Activated CD4-positive, CD25-positive, alpha-beta regulatory T cell treated with anti-CD3 and anti-CD28 coated beads, Interleukin-2, amount 50 U/mL, for 72 hours (primary cell): ENCODE data around the gene EXOC1.

ENCODE experiments used
- DNase-seq: peaks from one replicate; pipeline ENCODE4 v3.0.0; 2021

EXOC1 gene

DNA sequence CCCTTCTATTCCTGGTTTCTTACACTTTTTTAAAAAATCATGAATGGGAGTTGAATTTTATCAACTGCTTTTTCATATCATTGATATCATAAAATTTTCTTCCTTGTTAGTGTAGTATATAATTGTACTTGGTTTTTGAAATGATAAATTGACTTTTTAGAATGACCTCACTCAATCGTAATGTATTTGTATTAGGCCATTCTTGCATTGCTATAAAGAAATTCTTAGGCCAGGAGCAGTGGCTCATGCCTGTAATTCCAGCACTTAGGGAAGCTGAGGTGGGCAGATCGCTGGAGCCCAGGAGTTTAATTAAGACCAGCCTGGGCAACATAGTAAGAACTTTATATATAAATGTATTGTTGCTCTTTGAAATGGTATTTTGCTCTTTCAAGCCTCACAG is 6.3 kb downstream of the EXOC1 start:
- DNase-seq = no peak

DNA sequence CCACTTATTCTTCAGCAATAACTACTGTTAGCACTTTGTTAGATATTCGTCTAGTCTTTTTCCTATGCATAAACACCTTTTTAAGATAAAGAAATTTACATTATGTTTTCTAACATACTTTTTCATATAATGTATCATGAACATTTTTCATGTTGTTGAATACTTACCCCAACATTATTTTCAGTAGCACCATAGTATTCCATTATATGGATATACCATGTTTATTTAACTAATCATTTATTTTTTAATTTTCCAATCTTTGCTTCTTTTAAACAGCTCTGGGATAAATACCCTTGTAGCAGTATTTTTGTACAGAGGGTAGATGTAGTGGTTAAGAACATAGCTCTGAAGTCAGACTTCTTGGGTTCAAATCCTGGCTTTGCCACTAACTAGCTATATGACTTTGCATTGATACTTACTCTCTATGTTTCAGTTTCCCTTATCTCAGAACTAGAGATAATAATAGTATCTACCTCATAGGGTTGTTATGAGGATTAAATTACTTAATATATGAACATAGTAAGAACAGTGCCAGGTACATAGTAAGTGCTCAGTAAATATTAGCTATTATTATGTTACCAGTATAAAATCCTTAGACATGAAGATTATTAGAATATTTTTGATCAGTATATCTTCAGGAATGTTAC is 11.3 kb downstream of the EXOC1 start:
- DNase-seq = no peak

DNA sequence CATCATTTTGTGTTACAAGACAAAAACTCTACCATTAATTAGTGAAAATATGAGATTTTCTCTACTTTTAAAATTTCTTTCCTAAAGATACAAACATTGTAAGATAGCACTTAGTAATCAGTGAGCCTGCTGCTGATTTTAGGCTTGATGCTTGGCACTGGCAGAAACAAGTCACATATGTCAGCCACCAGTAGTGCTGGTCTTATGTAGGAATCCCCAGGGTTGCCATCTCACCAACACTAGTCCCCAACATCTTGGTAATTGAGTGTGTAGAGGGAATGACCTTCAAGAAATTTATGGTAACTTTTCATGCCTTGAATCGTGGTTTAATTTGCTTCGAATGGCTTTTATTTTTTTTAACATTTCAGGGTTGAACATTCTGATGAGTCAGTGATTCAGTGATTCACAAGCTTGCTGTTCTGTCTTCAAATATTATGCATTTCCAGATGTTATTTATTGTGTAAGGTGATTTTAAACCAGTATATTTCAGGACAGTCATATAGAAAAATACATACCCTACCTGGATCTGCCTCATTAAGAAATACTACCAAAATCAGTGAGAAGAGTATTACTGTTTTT is 11.9 kb downstream of the EXOC1 start:
- no peak for DNase-seq

DNA sequence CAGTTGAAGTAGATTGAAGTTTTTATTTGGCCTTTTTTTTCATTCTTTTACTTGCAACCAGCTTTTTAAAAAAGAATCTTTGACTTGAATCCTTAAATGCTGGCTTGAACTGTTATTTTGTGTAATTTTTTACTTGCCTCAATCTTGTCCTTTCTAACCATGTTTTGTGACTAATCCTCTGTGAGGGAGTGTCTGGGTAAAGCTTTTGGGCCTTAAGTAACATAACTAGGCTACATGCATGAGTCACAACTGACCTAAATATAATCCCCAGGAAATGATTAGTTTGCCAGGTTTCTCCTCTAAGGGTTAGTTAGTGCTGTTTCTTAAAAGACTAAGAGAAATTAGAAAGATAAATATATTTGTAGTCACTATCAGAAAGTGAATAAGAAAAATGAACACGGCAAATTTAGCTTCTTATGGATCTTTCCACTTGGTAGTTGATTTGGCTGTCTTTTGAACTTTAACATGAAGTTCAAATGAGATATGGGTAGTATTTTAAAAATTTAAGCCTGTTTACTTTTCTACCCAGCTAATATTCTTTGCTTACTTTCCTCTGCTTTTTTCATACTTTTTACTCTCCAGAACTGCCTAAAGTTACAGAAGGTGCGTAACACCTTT is 13.0 kb downstream of the EXOC1 start:
- DNase-seq = no peak

DNA sequence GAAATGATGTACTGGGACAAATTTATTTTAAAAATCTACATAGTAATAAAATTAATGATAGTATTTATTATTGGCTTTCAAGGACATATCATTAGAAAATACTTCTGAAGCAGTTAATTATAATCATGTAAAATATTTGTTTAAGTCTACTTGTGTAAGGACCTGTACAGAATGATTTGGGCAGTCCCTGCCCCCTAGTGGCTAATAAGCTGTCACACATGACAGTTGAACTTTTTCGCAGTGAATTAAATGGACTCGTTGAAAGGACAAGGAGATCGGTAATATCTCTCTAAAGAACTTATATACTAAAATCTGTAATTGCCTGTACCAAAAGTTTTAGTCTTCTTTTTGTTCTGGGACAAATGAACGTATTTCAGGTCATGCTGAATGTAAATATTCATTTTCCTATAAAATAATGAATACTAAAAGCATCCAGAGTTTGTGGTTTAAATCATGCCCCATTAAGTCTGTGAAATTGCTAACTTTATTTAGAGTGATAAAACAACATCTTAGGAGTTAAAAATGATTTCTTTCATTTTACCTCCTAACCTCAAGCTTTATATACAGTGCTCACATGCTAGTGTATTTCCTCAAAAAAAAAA is 13.6 kb downstream of the EXOC1 start:
- no peak for DNase-seq

DNA sequence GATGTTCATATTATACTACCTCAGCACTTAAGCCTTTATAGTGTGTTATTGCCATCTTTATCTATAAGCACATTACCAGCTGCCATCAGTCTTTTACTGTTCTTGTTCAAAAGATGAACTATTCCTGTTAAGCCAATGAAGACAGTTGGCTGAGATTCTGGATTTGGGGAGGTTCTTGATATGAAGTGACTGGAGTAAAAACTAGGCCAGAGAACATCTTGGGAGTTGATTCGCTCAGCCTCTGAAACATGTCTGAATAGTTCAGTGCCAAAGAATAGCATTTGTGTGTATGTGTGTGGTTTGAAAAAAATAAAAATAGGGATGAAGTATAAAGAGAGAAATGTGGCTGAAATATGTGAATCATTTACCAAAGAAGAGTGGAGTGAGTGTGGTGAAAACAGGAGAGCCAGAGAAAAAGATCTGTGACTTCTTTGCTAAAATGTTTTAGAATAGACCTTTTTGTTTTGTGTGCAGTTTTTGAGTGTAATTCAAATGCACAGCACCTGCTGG is 15.2 kb downstream of the EXOC1 start:
- no peak for DNase-seq

DNA sequence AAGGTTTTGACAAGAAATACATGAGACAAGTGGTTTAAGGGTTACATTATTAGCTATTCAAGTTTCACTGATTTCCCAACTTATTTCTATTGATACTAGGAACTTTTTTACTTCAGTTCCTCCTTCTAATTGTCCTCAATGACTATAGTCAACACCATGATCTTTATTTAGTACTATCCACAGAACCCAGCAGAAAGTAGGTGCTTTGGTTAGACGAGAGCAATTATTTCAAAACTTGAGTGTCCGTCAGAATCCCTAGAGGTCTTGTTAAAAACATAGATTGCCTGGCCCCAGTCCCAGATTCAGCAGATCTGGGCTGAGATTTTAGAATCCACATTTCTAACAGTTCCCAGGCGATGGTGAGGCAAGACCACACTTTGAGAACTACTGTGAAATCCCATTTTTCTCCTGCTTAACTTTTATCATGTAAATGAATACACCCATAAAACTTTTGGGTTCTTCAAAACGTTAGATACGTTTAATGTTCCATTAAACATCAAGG is 17.9 kb downstream of the EXOC1 start:
- no peak for DNase-seq

DNA sequence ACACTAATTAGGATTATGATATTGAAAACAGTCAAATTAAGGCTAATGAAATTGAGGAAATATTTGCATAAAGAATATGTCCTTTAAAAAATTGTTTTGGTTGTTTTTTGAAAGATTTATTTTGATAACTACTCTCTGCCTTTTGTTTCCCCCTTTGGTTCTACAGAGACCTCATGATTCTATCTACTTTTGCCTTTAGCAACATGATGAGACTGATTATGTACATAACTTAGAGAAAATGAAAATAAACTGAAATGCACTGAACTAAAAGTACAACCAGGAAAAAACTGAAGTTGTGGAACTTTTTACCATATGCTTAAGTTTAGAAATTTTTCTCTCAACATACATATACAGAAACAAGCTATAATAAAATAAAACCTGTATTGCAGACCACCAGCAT is 21.4 kb downstream of the EXOC1 start:
- DNase-seq = no peak

DNA sequence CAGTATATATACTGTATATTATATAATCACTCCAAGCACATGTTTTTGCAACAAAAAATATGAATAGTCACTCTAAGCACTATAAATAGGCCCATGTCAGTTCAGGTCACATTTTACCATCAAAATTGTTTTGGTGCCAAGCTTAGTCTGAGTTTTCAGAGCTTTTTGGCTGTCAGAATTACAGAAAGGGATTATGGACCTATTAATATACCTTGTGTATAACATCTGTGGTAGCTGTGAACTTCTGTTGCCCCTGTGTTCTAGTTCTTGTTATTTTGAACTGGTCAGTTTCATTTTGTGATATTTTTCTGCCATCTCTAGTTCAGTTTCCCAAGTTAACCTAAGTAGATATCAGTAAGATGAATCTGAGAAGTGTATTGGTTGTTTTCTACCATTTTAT is 22.9 kb downstream of the EXOC1 start:
- DNase-seq = no peak

DNA sequence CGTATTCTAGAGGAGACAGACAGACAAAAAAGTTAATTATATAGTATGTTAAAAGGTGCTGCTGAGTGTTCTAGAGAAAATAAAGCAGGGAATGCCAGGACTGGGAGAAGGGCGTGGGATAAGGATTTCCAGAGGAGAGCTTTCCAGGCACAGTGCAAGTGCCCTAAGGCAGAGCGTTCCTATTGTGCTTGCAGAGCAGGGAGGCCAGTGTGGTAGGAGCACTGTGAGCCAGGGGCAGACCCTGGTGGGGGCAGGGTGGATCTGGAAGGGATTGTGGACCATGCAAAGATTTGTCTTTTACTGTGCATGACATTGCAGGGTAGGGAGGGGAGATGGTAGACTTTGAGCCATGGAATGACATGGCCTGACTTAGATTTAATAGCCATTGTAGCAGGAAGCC is 25.8 kb downstream of the EXOC1 start:
- no peak for DNase-seq

DNA sequence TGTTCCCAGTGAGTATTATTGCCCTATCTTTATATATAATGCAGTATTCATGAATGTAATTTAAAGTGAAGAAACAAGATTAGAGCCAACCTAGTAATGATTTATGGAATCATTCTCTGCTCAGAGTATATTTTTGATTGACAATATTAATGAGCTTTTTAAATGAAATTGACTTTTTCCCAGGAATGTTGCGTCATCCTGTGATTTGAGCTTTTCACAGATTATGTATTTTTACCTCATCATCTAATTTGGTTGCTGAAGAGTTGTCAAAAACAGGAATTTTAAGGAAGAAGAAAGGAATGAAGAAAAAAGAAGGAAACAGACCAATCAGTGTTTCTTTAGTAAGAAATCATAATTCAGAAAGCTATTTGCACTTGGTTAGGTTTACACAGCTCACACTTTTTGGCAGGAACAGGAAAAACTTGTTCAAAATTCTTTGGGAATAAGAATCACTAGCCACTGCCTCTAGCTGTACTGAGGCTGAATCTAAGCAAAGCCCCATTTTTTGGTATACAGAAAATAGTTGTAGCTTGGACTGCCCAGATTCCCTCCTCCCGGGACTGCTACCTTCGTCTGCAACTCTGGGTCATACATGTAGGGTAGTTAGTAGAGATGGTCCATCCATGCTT is 27.3 kb downstream of the EXOC1 start:
- no peak for DNase-seq

DNA sequence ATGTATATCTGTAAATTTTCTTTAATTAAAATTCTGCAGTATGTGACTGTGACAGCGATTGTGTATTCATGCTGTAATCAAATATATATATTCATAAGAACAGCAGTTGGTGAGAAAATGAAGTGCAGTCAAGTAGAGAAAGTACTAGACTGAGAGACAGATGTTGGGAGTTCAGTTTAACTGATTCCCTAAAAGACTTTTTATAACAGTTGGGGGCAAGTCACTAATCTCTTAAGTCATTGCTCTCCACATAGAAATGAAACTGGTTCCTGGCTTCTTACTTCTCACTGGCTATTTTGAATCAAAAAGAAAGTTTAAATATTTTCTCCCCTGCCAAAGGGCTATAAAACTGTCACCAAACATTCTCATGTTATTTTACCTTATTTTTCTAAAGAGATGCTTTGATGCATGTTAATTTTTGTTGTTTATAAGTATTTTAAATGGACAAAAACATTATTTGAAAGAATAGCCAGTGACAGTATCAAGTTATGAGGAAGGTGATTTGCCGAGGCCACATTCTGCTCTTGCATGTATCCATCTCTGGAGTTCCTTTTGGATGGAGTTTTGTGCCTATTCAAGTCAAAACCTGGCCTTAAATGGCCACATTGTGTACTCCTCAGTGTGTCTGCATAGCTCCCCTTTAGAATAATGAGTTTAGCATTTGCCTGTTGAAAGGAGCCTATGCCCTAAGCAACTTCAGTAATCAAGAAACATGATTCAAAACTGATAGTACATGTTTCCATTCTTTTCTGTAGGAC is 30.8 kb downstream of the EXOC1 start:
- DNase-seq = no peak

DNA sequence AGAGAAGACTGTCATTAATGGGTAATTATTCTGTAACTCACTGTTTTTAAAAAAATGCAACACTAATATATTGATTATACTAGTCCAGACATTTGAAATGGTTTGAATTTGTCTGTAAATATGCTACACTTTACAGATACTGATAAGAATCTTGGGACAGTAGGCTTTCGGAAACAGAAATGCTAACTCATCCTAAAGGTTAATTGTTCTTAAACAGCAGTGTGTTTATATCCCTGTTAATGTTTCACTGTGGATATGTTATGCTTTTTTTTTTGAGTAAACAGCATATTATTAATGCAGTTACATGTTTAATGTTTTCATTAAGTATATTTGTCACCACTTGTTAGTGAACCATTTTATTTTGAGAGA is 31.4 kb downstream of the EXOC1 start:
- DNase-seq = no peak

DNA sequence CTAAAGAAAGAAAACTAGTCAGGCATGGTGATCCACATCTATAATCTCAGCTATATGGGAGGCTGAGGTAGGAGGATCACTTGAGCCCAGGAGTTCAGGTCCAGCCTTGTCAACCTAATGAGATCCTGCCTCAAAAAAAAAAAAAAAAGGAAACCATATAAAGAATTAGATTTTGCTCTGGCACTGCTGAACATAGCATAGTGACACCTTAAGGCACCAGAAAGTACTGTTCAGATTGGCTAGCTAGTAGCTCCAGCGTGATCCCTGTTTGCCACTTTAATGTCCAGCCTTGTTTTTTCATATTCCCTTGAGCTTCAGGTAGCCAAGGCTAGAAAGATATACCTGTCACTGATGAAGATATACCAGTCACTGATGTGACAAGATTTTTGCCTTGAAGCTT is 34.1 kb downstream of the EXOC1 start:
- DNase-seq = no peak

DNA sequence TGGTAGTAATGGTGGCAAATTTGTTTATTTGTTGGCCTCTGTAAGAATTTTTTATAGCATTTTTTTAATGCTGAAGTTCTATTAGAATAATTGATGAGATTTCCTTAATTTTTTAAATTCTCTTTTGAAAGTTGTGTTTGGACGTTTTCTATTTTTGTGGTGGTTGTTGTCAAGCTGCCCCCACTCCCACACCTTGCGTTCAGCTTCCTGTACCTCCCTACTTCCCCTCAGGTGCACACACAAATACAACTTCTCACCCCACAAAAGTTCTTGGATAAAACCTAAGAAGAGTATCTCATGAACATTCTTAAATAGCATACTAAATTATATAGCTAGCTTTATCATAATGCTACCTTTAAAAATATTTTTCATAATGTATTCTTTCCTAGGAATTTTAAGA is 38.7 kb downstream of the EXOC1 start:
- DNase-seq = no peak

DNA sequence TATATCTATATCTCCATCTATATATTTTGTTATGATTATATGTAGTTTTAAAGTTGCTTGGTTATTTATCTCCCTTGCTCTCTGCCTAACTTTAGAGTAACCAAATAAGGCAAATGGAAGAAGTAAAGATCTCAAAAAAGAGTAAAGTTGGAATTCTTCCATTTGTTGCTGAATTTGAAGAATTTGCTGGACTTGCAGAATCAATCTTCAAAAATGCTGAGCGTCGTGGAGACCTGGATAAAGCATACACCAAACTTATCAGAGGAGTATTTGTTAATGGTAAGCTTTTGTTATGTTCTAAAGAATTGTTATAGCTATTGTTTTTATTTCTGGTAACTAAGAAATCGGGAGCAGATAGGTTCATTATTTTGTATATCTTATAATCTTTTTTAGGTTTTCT is 43.2 kb downstream of the EXOC1 start:
- no peak for DNase-seq

DNA sequence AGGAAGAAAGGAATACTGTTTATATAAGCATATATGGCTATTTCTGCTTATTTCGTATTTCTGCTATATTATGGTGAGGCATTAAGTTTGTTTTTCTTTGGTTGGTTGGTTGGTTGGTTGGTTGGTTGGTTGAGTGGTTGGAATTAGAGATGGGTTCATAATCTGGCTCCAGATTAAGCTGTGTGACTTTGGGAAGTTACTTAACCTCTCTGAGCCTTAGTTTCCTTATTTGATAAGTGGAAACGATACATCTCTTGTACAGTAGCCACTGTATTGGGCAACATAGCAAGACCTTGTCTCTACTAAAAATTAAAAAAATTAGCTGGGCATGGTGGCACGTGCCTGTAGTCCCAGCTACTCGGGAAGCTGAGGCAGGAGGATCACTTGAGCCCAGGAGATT is 49.2 kb downstream of the EXOC1 start:
- DNase-seq = no peak

DNA sequence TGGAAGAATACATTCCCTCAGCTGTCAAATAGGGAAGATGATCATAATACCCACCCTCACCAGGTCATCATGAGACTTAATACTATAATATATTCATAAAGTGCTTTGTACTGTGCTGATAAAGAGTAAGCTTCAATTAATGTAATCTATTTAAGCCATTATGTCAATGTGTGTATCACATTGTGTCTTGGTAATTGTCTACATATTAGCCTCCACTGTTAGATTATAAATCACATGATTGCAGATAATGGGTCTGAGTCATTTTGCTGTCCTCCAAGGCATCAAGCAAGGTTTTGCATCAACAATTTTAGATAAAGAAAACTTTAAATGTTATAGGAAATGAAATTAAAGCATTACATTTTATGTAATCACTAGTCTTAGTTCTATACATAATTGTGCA is 50.1 kb downstream of the EXOC1 start:
- DNase-seq = no peak

DNA sequence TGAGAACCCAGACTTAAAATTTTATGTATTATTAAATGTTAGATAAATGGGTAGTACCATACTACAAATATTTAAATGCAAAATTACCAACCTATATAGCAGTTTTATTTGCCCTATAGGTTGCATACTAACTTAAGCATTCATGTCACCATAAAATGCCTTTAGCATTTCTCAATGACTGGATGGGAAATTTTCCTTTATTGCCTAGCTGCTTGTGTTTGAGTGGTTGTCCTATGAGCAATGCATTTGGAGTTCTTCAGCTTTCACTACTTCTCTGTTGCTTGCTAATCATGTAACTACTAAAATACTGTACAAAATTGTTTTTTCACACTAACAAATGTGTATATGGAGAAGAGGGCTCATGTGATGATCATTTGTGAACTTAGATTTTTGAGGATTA is 51.1 kb downstream of the EXOC1 start:
- DNase-seq = no peak

DNA sequence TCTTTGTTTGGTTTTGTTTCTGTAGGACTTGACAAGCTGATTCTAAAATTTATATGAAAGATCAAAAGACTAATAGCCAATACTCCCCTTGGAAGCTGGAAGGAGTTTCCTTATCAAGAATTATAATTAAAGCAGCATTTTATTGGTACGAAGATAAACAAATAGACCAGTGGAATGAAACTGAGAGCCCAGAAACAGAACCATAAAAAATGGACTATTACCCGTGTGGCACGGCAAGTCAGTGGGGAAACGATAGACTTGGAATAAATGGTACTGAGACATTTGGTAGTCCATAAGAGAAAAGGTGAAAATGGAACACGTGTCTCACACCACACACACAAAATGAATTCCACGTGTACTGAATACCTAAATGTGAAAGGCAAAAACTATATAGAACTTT is 52.9 kb downstream of the EXOC1 start:
- DNase-seq = no peak

DNA sequence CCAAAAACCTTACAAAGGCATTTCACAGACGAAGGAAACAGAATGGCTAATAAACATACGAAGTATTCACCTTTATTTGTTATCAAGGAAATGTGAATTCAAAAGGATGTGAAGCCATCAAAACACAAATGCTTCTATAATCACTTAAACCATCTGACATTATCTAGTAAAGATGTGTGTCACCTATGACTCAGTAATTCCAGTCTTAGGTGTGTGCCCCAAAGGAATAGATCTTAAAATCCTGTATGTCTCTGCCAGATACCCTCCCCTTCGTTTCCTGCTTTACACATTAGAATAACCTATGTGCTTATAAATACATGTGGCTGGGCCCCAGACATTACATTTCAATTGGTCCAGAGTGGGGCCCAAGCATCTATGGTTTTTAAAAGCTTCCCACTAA is 53.5 kb downstream of the EXOC1 start:
- DNase-seq = no peak

DNA sequence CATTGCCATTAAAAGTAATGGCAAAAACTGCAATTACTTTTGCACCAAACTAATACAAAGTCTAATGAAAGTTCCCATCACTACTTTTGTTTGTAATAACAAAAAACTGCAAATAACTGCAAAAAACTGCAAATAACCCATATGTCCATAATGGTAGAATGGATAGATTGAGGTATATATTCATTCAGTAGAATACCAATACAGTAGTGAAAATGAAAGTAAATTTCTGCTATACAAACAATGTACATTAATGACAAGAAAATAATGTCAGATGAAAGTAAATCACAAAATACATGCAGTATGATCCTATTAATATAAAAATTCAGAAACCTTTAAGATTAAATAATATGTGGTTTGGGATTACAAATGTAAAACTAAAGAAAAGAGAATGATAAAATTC is 54.0 kb downstream of the EXOC1 start:
- DNase-seq = no peak

DNA sequence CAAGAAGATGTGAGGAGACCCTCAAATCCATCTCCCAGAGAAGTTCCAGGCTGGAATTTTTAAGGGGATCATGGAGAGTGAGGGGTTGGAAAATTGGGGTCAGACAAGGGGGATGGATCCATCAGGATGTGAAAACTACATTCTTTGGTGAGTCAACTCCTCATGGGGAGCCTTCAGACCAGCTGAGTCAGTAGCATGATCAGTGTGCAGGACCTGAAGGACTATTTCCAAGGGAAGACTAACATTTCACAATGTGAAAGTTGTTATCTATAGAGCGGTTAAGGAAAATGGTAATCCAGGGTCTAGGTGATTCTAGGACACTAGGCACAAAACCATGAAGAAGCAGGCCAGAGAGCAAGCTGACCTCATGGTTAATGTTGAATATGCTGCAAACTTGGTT is 56.7 kb downstream of the EXOC1 start:
- DNase-seq = no peak
